Stimulated activated CD4-positive, alpha-beta T cell treated with anti-CD3 and anti-CD28 coated beads, Interleukin-15, amount 100 ng/mL, for 24 hours (primary cell): ENCODE measurements around the gene LY6G6C.

Experiments
- DNase-seq: peaks from one replicate; pipeline ENCODE4 v3.0.0-alpha.2; 2020

LY6G6C gene

GRCh38 chr6:31676904-31677303 is 44.6 kb downstream of the LY6G6C start:
- DNase-seq: no peak

DNA sequence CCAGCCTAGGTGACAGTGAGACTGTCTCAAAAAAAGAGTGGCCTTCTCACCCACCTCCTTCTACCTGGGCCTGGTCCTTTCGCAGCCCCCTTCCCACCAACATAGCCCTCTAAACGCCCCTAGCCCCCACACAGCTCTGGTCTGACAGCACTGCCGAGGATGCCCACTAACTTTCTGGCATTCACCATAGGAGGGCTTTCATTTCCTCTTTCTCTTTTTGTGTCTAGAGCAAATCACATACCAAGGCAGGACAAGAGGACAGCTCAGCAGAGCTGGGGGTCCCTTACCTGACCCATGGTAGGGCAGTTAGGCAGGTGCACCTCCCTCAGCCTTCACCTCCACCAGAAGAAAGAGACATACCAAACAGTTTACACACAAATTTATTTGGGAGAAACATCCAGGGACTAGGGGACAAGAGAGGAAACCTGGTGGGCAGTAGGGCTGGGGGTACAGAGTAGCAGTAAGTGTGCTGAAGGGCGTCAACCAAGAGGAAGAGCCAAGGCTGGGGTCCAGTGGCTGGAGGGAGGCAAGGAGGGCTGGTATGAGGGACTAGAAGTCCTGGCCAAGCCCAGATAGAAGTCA is 45.1 kb downstream of the LY6G6C start:
- no peak for DNase-seq

DNA sequence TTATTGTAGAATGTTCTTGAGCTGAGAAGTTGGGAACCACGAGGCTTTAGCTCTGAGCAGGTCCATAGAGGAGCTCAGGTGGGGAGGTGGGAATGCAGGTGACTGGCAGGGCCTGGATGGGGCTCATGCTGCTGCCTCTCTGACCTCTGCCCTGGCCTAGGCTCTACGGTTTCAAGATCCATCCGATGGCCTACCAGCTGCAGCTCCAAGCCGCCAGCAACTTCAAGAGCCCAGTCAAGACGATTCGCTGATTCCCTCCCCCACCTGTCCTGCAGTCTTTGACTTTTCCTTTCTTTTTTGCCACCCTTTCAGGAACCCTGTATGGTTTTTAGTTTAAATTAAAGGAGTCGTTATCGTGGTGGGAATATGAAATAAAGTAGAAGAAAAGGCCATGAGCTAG is 51.9 kb downstream of the LY6G6C start, which contains the start of gene LY6G5B:
Gene LY6G5B (plus strand): TSS at position 301 of the 400 bp plus-strand sequence. CDS start 975 bp downstream, outside the sequence.
- DNase-seq: no peak
